A549 (cell line): ENCODE measurements around the gene MRPL51. TPM values are rescaled to one million over a fixed set of nuclear protein-coding genes. Genes with fewer than 3 reads are reported as not detected.

Experiments
- ATAC-seq, 2 experiments: fragments of 200-7000 bp in 1 of 2; fragments of >200 bp in 1 of 2; cut with Nextera tagmentation in 1 of 2; cut with Tn5 transposase in 1 of 2; 3 replicates each; pipeline versions ENCODE4 v1.8.0 to v1.9.1; 2018 to 2020; ENCODE audit warnings: mild to moderate bottlenecking in 1 of 2, moderate library complexity in 1 of 2
- CTCF ChIA-PET: fragments of 300-600 bp; sonication (Branson Sonifier 250); formaldehyde crosslinking; extraction: SDS; loops from one replicate; lab custom pipeline; 2021; ENCODE audit warnings: antibody characterized with exemption, inconsistent platforms; lab: Yijun Ruan, JAX
- POLR2A ChIA-PET: fragments of 350-600 bp; formaldehyde crosslinking; extraction: SDS; loops from one replicate; lab custom pipeline; 2021; ENCODE audit warnings: antibody characterized with exemption, inconsistent platforms; lab: Yijun Ruan, JAX
- DNase-seq, 2 experiments: peaks; one replicate each; pipeline versions ENCODE4 v3.0.0 to v3.0.0-alpha.2; 2011 to 2016; ENCODE audit warnings: low read depth in 1 of 2, low spot score in 1 of 2
- FAIRE-seq: peaks from 2 replicates; lab custom pipeline; 2011; peaks lifted over from hg19 to GRCh38; lab: Jason Lieb, UNC
- H3K27ac ChIP-seq, 2 experiments: fragments of >200 bp; sonication (Bioruptor Twin); formaldehyde crosslinking; 3 replicates each; pipeline ENCODE4 v1.5.1; 2016 to 2017
- H3K4me1 ChIP-seq: fragments of >200 bp; sonication (Bioruptor Twin); formaldehyde crosslinking; 3 replicates; pipeline ENCODE4 v1.6.1; 2016
- H3K4me2 ChIP-seq: fragments of >200 bp; sonication (Bioruptor Twin); formaldehyde crosslinking; 3 replicates; pipeline ENCODE4 v1.6.1; 2016
- H3K4me3 ChIP-seq: fragments of >200 bp; sonication (Bioruptor Twin); formaldehyde crosslinking; 3 replicates; pipeline ENCODE4 v1.5.1; 2016
- H3K9me3 ChIP-seq: fragments of >200 bp; sonication (Bioruptor Twin); formaldehyde crosslinking; 3 replicates; pipeline ENCODE4 v1.6.1; 2016
- CBX2 ChIP-seq: fragments of 200-600 bp; sonication (generic); IDR thresholded peaks from 2 replicates; pipeline ENCODE4 v1.6.1; 2016; ENCODE audit warnings: low read depth, mild to moderate bottlenecking, borderline replicate concordance
- CBX8 ChIP-seq: fragments of 200-600 bp; sonication (generic); IDR thresholded peaks from 2 replicates; pipeline ENCODE4 v1.6.1; 2016
- CEBPB ChIP-seq, 2 experiments: fragments of >200 bp in 1 of 2; sonication (Bioruptor Twin) in 1 of 2; formaldehyde crosslinking in 1 of 2; IDR thresholded peaks; 2 replicates each; pipeline ENCODE4 v1.6.1; 2012 to 2016
- CHD2 ChIP-seq: fragments of 150-350 bp; IDR thresholded peaks from 2 replicates; pipeline ENCODE4 v1.6.1; 2014; ENCODE audit warnings: low read length; ENCODE audit not compliant: partially characterized antibody
- CHD4 ChIP-seq: fragments of 200-600 bp; sonication (generic); IDR thresholded peaks from 2 replicates; pipeline ENCODE4 v1.6.1; 2016; ENCODE audit warnings: antibody characterized with exemption, mild to moderate bottlenecking, borderline replicate concordance
- EHF ChIP-seq: fragments of 250-450 bp; sonication (Bioruptor Pico); IDR thresholded peaks from 2 replicates; pipeline ENCODE4 v1.5.0; 2020; ENCODE audit warnings: mild to moderate bottlenecking
- EHMT2 ChIP-seq: fragments of 200-600 bp; sonication (generic); IDR thresholded peaks from 2 replicates; pipeline ENCODE4 v1.6.1; 2016; ENCODE audit warnings: antibody characterized with exemption, low read depth, mild to moderate bottlenecking, moderate library complexity
- FOSB ChIP-seq: fragments of 250-450 bp; sonication (Bioruptor Pico); IDR thresholded peaks from 2 replicates; pipeline ENCODE4 v1.5.0; 2020; ENCODE audit warnings: mild to moderate bottlenecking, moderate library complexity
- FOXS1 ChIP-seq: fragments of 250-450 bp; sonication (Bioruptor Pico); IDR thresholded peaks from 2 replicates; pipeline ENCODE4 v1.5.0; 2020; ENCODE audit warnings: mild to moderate bottlenecking, moderate library complexity
- HEYL ChIP-seq: fragments of 250-450 bp; sonication (Bioruptor Pico); IDR thresholded peaks from 2 replicates; pipeline ENCODE4 v1.8.0; 2021; ENCODE audit warnings: mild to moderate bottlenecking, moderate library complexity
- HOXA7 ChIP-seq: fragments of 250-450 bp; sonication (Bioruptor Pico); IDR thresholded peaks from 2 replicates; pipeline ENCODE4 v1.5.0; 2020; ENCODE audit warnings: mild to moderate bottlenecking, moderate library complexity
- HOXB13 ChIP-seq: fragments of 250-450 bp; sonication (Bioruptor Pico); IDR thresholded peaks from 2 replicates; pipeline ENCODE4 v1.5.0; 2020; ENCODE audit warnings: low read depth, mild to moderate bottlenecking, moderate library complexity
- HOXB5 ChIP-seq: fragments of 250-450 bp; sonication (Bioruptor Pico); IDR thresholded peaks from 2 replicates; pipeline ENCODE4 v1.5.0; 2020; ENCODE audit warnings: mild to moderate bottlenecking, moderate library complexity
- JUN ChIP-seq, 2 experiments: fragments of >200 bp; sonication (Bioruptor Twin); formaldehyde crosslinking; IDR thresholded peaks; 2 replicates in 1 of 2; 3 replicates in 1 of 2; pipeline ENCODE4 v1.6.1; 2016 to 2017
- KDM5A ChIP-seq: fragments of 200-600 bp; sonication (generic); IDR thresholded peaks from 2 replicates; pipeline ENCODE4 v1.6.1; 2016; ENCODE audit warnings: antibody characterized with exemption, mild to moderate bottlenecking
- MAZ ChIP-seq: fragments of 150-350 bp; IDR thresholded peaks from 2 replicates; pipeline ENCODE4 v1.6.1; 2014; ENCODE audit warnings: antibody characterized with exemption, low read depth, low read length, borderline replicate concordance
- MYC ChIP-seq: IDR thresholded peaks from 2 replicates; pipeline ENCODE4 v1.6.1; 2012; ENCODE audit warnings: mild to moderate bottlenecking, inconsistent platforms, low read length, improper control_type of control experiment, borderline replicate concordance
- PHF8 ChIP-seq: fragments of 200-600 bp; sonication (generic); IDR thresholded peaks from 2 replicates; pipeline ENCODE4 v1.6.1; 2016; ENCODE audit warnings: low read depth, mild to moderate bottlenecking, antibody characterized with exemption, moderate library complexity, borderline replicate concordance
- POLR2A ChIP-seq: IDR thresholded peaks from 2 replicates; pipeline ENCODE4 v1.6.1; 2012; ENCODE audit warnings: mild to moderate bottlenecking, low read length
- POLR2AphosphoS2 ChIP-seq: conservative IDR thresholded peaks from 2 replicates; pipeline ENCODE4 v1.6.1; 2012; ENCODE audit warnings: low read length, improper control_type of control experiment, inconsistent platforms
- RCOR1 ChIP-seq: fragments of 150-350 bp; IDR thresholded peaks from 2 replicates; pipeline ENCODE4 v1.6.1; 2014; ENCODE audit warnings: antibody characterized with exemption, low read length, low read depth
- RNF2 ChIP-seq: fragments of 200-600 bp; sonication (generic); IDR thresholded peaks from 2 replicates; pipeline ENCODE4 v1.6.1; 2016; ENCODE audit warnings: low read depth, mild to moderate bottlenecking, antibody characterized with exemption, moderate library complexity, borderline replicate concordance
- SREBF2 ChIP-seq: fragments of 450-650 bp; IDR thresholded peaks from 2 replicates; pipeline ENCODE4 v1.6.1; 2014; ENCODE audit warnings: mild to moderate bottlenecking, moderate library complexity
- ZNF302 ChIP-seq: fragments of 250-450 bp; sonication (Bioruptor Pico); IDR thresholded peaks from 2 replicates; pipeline ENCODE4 v1.9.0; 2021; ENCODE audit warnings: inconsistent platforms, mild to moderate bottlenecking, moderate library complexity
- ZSCAN20 ChIP-seq: fragments of 250-450 bp; sonication (Bioruptor Pico); IDR thresholded peaks from 2 replicates; pipeline ENCODE4 v1.8.0; 2022; ENCODE audit warnings: mild to moderate bottlenecking, moderate library complexity
- WGBS: methylation state at CpG from one replicate; pipeline ENCODE4 v1.1.6; 2017; ENCODE audit errors: missing lambda C conversion rate; 5-methylcytosine and 5-hydroxymethylcytosine counted together
- polyA plus RNA-seq, 4 experiments: library from polyadenylated mRNA; depleted of rRNA in 3 of 4; stranded (reverse); fragments of >200 nt; fragmentation: RNase III in 1 of 4; extraction: RNeasy Plus Mini Kit Qiagen cat#74134 plus additional on column Dnase treatment in 1 of 4; gene quantifications; 2 replicates in 3 of 4; 3 replicates in 1 of 4; pipeline ENCODE4 v1.2.3, GENCODE V29; 2011 to 2017
- TF ChIP-seq, protein P1 (sequence below): fragments of 250-450 bp; sonication (Bioruptor Pico); IDR thresholded peaks from 2 replicates; pipeline ENCODE4 v1.5.0; 2021; ENCODE audit warnings: mild to moderate bottlenecking, moderate library complexity, borderline replicate concordance
- TF ChIP-seq, protein P2 (sequence below): fragments of >200 bp; sonication (Bioruptor Twin); formaldehyde crosslinking; IDR thresholded peaks from 2 replicates; pipeline ENCODE4 v1.6.1; 2016
- TF ChIP-seq, protein P3 (sequence below): fragments of >200 bp; sonication (Bioruptor Twin); formaldehyde crosslinking; IDR thresholded peaks from 3 replicates; pipeline ENCODE4 v1.5.1; 2016
- TF ChIP-seq, protein P4 (sequence below): IDR thresholded peaks from 2 replicates; pipeline ENCODE4 v1.6.1; 2012
- TF ChIP-seq, protein P5 (sequence below): fragments of 150-350 bp; IDR thresholded peaks from 2 replicates; pipeline ENCODE4 v1.6.1; 2014; ENCODE audit warnings: low read depth, mild to moderate bottlenecking, low read length

MRPL51 gene
- polyA plus RNA-seq, 2 of the 4 experiments (the other 2 are of a cell fraction), result 272 to 337 TPM

DNA sequence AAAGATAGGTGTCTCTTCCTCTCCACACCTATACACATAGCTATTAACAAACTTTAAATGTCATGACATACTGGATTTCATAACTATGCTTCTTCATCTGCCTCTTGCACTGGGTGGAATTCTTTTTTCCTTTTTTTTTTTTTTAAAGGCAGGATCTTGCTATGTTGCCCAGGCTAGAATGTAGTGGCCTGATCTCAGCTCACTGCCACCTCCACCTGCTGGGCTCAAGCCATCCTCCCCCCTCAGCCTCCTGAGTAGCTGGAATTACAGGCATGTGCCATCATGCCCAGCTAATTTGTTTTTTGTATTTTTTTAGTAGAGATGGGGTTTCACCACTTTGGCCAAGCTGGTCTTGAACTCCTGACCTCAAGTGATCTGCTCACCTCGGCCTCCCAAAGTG, 4.8 kb downstream of the MRPL51 start:
- no peak overlapping the region for H3K4me3 ChIP-seq
- 62% methylated on average over 1 of the region's 1 CpG for WGBS
- H3K4me2 ChIP-seq, result no peak overlapping the region
- POLR2A ChIA-PET, result interaction anchor here (0.6 to 2.2 kb wide), 2 partner anchors 15 to 17 kb away, joined by 4 to 6 read pairs; partner anchors contain the start of gene VAMP1
- H3K9me3 ChIP-seq, result no peaks in the 10 kb centered on the region
- TF ChIP-seq MAZ (no peak), CBX2 (no peak), HOXB13 (CRISPR knock-in tag) (no peak), HOXA7 (CRISPR knock-in tag) (no peak), KDM5A (no peak), PHF8 (no peak), HEYL (CRISPR knock-in tag) (no peak), CHD2 (no peak), CBX8 (no peak), ZNF302 (no peak), POLR2AphosphoS2 (no peak), ZSCAN20 (no peak)
- TF ChIP-seq, protein P1, sequence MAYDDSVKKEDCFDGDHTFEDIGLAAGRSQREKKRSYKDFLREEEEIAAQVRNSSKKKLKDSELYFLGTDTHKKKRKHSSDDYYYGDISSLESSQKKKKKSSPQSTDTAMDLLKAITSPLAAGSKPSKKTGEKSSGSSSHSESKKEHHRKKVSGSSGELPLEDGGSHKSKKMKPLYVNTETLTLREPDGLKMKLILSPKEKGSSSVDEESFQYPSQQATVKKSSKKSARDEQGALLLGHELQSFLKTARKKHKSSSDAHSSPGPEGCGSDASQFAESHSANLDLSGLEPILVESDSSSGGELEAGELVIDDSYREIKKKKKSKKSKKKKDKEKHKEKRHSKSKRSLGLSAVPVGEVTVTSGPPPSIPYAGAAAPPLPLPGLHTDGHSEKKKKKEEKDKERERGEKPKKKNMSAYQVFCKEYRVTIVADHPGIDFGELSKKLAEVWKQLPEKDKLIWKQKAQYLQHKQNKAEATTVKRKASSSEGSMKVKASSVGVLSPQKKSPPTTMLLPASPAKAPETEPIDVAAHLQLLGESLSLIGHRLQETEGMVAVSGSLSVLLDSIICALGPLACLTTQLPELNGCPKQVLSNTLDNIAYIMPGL (CRISPR knock-in tag), result no peak
- TF ChIP-seq, protein P2, sequence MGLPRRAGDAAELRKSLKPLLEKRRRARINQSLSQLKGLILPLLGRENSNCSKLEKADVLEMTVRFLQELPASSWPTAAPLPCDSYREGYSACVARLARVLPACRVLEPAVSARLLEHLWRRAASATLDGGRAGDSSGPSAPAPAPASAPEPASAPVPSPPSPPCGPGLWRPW, result no peak
- TF ChIP-seq, protein P3, sequence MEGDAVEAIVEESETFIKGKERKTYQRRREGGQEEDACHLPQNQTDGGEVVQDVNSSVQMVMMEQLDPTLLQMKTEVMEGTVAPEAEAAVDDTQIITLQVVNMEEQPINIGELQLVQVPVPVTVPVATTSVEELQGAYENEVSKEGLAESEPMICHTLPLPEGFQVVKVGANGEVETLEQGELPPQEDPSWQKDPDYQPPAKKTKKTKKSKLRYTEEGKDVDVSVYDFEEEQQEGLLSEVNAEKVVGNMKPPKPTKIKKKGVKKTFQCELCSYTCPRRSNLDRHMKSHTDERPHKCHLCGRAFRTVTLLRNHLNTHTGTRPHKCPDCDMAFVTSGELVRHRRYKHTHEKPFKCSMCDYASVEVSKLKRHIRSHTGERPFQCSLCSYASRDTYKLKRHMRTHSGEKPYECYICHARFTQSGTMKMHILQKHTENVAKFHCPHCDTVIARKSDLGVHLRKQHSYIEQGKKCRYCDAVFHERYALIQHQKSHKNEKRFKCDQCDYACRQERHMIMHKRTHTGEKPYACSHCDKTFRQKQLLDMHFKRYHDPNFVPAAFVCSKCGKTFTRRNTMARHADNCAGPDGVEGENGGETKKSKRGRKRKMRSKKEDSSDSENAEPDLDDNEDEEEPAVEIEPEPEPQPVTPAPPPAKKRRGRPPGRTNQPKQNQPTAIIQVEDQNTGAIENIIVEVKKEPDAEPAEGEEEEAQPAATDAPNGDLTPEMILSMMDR, result no peak
- TF ChIP-seq, protein P4, sequence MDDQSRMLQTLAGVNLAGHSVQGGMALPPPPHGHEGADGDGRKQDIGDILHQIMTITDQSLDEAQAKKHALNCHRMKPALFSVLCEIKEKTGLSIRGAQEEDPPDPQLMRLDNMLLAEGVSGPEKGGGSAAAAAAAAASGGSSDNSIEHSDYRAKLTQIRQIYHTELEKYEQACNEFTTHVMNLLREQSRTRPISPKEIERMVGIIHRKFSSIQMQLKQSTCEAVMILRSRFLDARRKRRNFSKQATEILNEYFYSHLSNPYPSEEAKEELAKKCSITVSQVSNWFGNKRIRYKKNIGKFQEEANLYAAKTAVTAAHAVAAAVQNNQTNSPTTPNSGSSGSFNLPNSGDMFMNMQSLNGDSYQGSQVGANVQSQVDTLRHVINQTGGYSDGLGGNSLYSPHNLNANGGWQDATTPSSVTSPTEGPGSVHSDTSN, result no peak
- TF ChIP-seq, all 56 proteins: peak for 0
- DNase-seq (no peak), FAIRE-seq (no peak), ATAC-seq (no peak)
- CTCF ChIA-PET, result interaction anchor here (0.6 to 4.3 kb wide), 7 partner anchors 13 to 162 kb away, joined by 3 to 28 read pairs (median 4); no protein-coding TSS in a partner anchor
- Histone ChIP-seq H3K27ac (no peak overlapping the region), H3K4me1 (peaks cover 7% of the 10 kb centered on the region; the same call in 2 of the 3 replicates)

DNA sequence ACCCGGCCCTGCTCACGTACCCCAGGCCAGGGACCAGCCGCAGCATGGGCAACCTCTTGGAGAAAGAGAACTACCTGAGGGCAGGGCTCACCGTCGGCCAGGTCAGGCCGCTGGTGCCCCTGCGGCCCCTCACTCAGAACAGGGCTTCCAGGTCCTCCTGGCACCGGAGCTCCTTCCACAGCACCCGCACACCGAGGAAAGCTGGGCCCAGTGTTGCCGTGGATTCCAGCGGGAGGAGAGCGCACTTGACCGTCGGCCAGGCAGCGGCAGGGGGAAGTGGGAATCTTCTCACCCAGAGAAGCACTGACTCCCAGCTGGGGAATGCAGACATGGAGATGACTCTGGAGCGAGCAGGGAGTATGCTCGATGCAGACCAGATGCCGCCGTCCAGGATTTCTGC, 14.6 kb downstream of the MRPL51 start:
- Histone ChIP-seq H3K27ac (no peak overlapping the region), H3K9me3 (no peaks in the 10 kb centered on the region), H3K4me1 (no peaks in the 10 kb centered on the region), H3K4me2 (no peak overlapping the region), H3K4me3 (no peak overlapping the region)
- ChIA-PET CTCF (interaction anchor here (1.3 to 5.9 kb wide), 2 partner anchors 13 to 61 kb away, joined by 3 to 33 read pairs; no protein-coding TSS in a partner anchor), POLR2A (interaction anchor here (1.0 kb wide), 1 partner anchor 9 kb away, joined by 3 read pairs; no protein-coding TSS in a partner anchor)
- WGBS, result 88% methylated on average over 14 of the region's 20 CpGs
- FAIRE-seq (no peak), ATAC-seq (peak; percentile 18 to 19; a peak in 3 of 6 replicates), DNase-seq (no peak)
- TF ChIP-seq HOXB5 (CRISPR knock-in tag) (no peak), CHD4 (no peak), RNF2 (no peak), FOXS1 (CRISPR knock-in tag) (no peak), EHF (CRISPR knock-in tag) (no peak), PHF8 (no peak), MYC (no peak), RCOR1 (no peak), SREBF2 (no peak), POLR2A (no peak), FOSB (no peak), HEYL (CRISPR knock-in tag) (no peak), JUN (IDR thresholded peaks at IDR 0.05) (no peak), HOXA7 (CRISPR knock-in tag) (no peak), CBX2 (no peak), CEBPB (IDR thresholded peaks at IDR 0.05) (no peak), ZNF302 (no peak), EHMT2 (no peak)
- TF ChIP-seq, protein P5, sequence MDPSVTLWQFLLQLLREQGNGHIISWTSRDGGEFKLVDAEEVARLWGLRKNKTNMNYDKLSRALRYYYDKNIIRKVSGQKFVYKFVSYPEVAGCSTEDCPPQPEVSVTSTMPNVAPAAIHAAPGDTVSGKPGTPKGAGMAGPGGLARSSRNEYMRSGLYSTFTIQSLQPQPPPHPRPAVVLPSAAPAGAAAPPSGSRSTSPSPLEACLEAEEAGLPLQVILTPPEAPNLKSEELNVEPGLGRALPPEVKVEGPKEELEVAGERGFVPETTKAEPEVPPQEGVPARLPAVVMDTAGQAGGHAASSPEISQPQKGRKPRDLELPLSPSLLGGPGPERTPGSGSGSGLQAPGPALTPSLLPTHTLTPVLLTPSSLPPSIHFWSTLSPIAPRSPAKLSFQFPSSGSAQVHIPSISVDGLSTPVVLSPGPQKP, result no peak
